Progenitor cell of endocrine pancreas (in vitro differentiated cells): Measurements from ENCODE around the gene DIP2A. TPM values are rescaled to one million over a fixed set of nuclear protein-coding genes. Genes with fewer than 3 reads are reported as not detected.
A peak's percentile ranks its signal among the peaks of the same experiment; 100 is the strongest.

ENCODE experiments used
- DNase-seq: peaks from one replicate; pipeline ENCODE4 v3.0.0; 2021; ENCODE audit warnings: low spot score; ENCODE audit not compliant: unreplicated experiment
- H3K27ac Mint-ChIP-seq: 2 replicates; pipeline ENCODE4 v1.8.0; 2021; ENCODE audit warnings: mild to moderate bottlenecking, moderate library complexity, mixed read lengths
- H3K27me3 Mint-ChIP-seq: 2 replicates; pipeline ENCODE4 v1.8.0; 2021; ENCODE audit warnings: mixed read lengths
- H3K36me3 Mint-ChIP-seq: 2 replicates; pipeline ENCODE4 v1.8.0; 2022; ENCODE audit warnings: mixed read lengths; ENCODE audit not compliant: insufficient read depth
- H3K4me1 Mint-ChIP-seq: 2 replicates; pipeline ENCODE4 v1.8.0; 2021; ENCODE audit warnings: low read depth, mixed read lengths
- H3K4me3 Mint-ChIP-seq: 2 replicates; pipeline ENCODE4 v1.8.0; 2021; ENCODE audit warnings: low read depth, mild to moderate bottlenecking, moderate library complexity, mixed read lengths
- H3K9me3 Mint-ChIP-seq: 2 replicates; pipeline ENCODE4 v1.8.0; 2021; ENCODE audit warnings: low read depth, mixed read lengths
- total RNA-seq: library from RNA; stranded (reverse); gene quantifications from 2 replicates; pipeline ENCODE4 v1.2.1, GENCODE V29; 2021
- TF ChIP-seq, protein P1 (sequence below): fragments of 200-600 bp; sonication (generic); IDR thresholded peaks from one replicate; pipeline ENCODE4 v1.5.0; 2021; ENCODE audit warnings: antibody characterized with exemption, mild to moderate bottlenecking; ENCODE audit not compliant: unreplicated experiment

DIP2A gene
- total RNA-seq, 1 donor from 2014 or later, result 70.2 TPM

DNA sequence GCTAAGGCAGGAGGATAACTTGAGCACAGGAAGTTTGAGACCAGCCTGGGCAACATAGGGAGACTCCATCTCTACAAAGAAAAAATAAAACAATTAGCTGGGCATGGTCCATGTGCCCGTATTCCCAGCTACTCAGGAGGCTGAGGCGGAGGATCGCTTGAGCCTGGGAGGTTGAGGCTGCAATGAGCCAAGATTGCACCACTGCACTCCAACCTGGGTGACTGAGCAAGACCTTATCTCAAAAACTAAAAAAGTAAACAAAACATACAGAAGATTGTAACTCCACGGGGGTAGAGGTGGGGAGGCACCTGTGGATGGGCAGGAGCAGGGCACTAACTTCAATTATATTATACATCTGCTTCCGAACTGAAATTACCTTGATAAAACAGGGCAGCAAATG, 141.6 kb downstream of the DIP2A start:
- no peaks in the 10 kb centered on the region for H3K36me3 Mint-ChIP-seq
- peaks cover 3% of the 10 kb centered on the region for H3K27me3 Mint-ChIP-seq
- TF ChIP-seq, protein P1, sequence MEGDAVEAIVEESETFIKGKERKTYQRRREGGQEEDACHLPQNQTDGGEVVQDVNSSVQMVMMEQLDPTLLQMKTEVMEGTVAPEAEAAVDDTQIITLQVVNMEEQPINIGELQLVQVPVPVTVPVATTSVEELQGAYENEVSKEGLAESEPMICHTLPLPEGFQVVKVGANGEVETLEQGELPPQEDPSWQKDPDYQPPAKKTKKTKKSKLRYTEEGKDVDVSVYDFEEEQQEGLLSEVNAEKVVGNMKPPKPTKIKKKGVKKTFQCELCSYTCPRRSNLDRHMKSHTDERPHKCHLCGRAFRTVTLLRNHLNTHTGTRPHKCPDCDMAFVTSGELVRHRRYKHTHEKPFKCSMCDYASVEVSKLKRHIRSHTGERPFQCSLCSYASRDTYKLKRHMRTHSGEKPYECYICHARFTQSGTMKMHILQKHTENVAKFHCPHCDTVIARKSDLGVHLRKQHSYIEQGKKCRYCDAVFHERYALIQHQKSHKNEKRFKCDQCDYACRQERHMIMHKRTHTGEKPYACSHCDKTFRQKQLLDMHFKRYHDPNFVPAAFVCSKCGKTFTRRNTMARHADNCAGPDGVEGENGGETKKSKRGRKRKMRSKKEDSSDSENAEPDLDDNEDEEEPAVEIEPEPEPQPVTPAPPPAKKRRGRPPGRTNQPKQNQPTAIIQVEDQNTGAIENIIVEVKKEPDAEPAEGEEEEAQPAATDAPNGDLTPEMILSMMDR, result no peak
- no peak overlapping the region for H3K4me3 Mint-ChIP-seq
- H3K27ac Mint-ChIP-seq, result no peak overlapping the region
- no peak for DNase-seq
- H3K4me1 Mint-ChIP-seq, result peaks cover 26% of the 10 kb centered on the region
- no peaks in the 10 kb centered on the region for H3K9me3 Mint-ChIP-seq

DNA sequence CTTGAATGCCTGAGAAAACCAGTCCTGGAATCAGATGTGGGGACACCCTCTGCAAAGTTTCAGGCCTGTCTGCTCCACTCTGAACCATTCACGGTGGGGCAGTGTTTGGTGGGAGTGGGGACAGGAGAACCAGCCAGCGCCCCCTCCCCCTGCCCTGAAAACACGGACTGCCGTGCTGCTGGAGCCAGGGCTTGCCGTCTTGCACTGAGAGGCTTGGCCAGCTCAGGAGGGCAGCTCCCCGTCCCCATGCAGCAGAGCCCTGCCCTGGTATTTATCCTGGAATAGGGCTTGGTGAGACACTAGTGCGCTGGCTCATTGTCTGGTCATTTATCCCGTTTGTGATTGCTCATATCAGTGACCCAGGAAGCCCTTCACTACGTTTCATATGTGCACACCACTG, 142.3 kb downstream of the DIP2A start:
- H3K9me3 Mint-ChIP-seq, result no peaks in the 10 kb centered on the region
- no peak overlapping the region for H3K27ac Mint-ChIP-seq
- no peak overlapping the region for H3K4me3 Mint-ChIP-seq
- peaks cover 3% of the 10 kb centered on the region for H3K27me3 Mint-ChIP-seq
- TF ChIP-seq, protein P1, result no peak
- peaks cover 28% of the 10 kb centered on the region for H3K4me1 Mint-ChIP-seq
- no peaks in the 10 kb centered on the region for H3K36me3 Mint-ChIP-seq
- no peak for DNase-seq

DNA sequence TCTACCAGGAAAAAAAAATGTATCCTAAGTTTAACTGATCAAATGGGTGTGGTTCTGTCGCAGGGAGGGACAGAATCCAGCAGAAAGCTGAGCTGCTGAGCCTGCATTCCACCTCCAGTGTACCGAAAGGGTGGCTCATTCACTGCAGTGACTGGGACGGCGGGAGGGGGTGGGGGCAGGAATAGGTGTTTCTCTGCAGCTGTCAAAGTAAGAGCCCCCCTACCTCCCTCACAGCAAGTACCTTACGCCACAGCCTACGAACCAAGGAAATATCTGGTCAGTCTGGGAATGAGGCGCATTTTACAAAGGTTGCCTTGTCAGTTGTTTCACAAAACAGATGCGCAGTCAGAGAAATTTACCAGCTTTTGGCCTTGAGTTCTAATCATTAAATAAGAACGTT, 144.5 kb downstream of the DIP2A start:
- DNase-seq, result no peak
- TF ChIP-seq, protein P1, result no peak
- Mint-ChIP-seq H3K27me3 (peaks cover 7% of the 10 kb centered on the region), H3K36me3 (no peaks in the 10 kb centered on the region), H3K4me3 (no peak overlapping the region), H3K9me3 (no peaks in the 10 kb centered on the region), H3K4me1 (peaks cover 28% of the 10 kb centered on the region), H3K27ac (no peak overlapping the region)

DNA sequence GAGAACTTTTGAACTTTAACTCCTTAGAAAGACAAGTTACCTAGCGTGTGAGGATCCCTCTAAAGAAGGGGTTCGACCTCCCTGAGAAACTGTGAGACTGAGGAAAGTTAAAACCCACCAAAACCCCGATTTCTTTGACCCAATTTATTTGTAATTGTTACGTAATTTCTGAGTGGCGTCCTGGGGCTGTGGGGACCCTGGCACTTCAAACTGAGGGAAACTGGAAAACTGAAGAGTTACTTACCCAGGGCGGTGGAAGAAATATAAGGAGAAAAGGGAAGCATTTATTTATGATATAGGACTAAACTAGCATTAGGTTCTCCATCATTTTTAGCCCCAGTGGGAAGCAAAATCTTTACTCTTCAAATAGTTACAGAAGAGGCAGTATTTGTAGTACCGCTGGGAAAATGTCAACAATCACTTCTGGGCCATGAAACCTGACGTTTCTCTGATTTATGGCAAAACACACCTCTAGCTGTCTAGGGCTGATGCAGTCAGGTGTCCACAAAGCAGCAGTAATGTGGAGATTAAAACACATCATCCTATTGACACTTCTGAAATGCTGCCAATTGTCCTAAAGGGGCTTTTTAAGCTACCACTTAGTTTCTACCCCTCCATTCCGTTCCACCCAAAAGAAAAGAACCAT, 145.8 kb downstream of the DIP2A start:
- TF ChIP-seq, protein P1, result no peak
- H3K27ac Mint-ChIP-seq, result peak overlapping the region; percentile 81
- no peak overlapping the region for H3K4me3 Mint-ChIP-seq
- no peaks in the 10 kb centered on the region for H3K9me3 Mint-ChIP-seq
- no peak for DNase-seq
- H3K36me3 Mint-ChIP-seq, result no peaks in the 10 kb centered on the region
- H3K4me1 Mint-ChIP-seq, result peaks cover 24% of the 10 kb centered on the region
- H3K27me3 Mint-ChIP-seq, result peaks cover 8% of the 10 kb centered on the region

DNA sequence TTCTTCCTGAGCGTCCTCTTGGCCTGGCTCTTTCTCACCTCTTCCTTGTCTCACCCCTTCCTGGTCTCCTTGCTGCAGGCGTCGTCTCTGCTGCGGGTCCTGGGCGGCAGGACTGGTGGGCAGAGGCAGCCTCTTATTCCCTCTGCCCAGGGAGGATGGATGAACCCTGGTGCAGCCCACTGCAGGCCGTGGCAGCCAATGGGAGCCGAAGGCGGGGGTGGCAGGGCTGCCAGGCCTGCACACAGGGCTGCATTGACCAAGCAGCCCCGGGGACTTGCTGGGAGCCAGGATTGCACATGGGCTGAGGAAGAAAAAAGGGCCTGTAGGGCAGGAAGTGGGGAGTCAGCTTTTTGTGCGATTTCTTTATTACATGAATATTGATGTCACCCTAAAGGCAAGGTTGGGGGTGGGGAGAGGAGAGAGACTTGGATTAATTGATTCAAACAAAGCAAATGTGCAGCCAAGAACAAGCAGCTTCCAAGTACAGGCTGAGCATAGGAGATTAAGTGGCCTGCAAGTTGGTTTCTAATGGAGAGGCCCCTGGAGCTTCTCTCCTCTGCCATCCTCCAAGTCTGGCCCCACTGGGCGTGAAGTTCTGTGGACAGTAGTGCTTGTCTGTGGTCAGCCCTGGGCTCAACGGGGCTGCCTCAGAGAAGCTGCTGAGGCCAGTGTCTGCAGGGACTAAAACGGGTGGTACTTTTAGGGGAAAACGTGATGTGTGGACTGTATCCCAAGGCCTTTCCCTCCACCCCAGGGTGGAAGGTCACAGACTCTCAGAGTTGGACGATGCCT, 146.5 kb downstream of the DIP2A start, which contains the start of gene S100B:
Gene S100B (minus strand): TSS at position 108 of the 792 bp plus-strand sequence. CDS start 2,667 bp downstream, outside the sequence.
- peaks cover 24% of the 10 kb centered on the region for H3K4me1 Mint-ChIP-seq

More for the DNA sequence above, 146.5 kb downstream of the DIP2A start, which contains the start of gene S100B:
- Mint-ChIP-seq H3K9me3 (no peaks in the 10 kb centered on the region), H3K27me3 (peaks cover 11% of the 10 kb centered on the region), H3K36me3 (no peaks in the 10 kb centered on the region), H3K4me3 (no peak within 1 kb of the TSS), H3K27ac (peak within 1 kb of the TSS; percentile 81)
- TF ChIP-seq, protein P1, result no peak
- no peak for DNase-seq
